Spleen (tissue), 7 donors: ENCODE results near the gene TMEM120B.

Experiments
- CTCF ChIP-seq, 11 experiments: fragments of 200-600 bp in 7 of 11; fragments of 450-650 bp in 4 of 11; sonication (generic) in 4 of 11; IDR thresholded peaks in 8 of 11; conservative IDR thresholded peaks in 3 of 11; 1 replicate in 7 of 11; 2 replicates in 4 of 11; pipeline versions ENCODE4 v1.4.0 to v1.8.0; 2016 to 2021; ENCODE audit warnings: antibody characterized with exemption in 11 of 11, inconsistent platforms in 4 of 11, mild to moderate bottlenecking in 1 of 11
- POLR2A ChIP-seq, 3 donors: fragments of 450-650 bp; IDR thresholded peaks; one replicate each; pipeline ENCODE4 v1.5.1; 2017; ENCODE audit warnings: antibody characterized with exemption in 3 of 3, mild to moderate bottlenecking in 1 of 3
- donor health status: DM: no; HTN: no; CAD: no; lungs with moderate emphysema.
- donor health status: DM: no; HTN: no; CAD: no.
- donor health status: DM: no; HTN: no; CAD: no.

DNA sequence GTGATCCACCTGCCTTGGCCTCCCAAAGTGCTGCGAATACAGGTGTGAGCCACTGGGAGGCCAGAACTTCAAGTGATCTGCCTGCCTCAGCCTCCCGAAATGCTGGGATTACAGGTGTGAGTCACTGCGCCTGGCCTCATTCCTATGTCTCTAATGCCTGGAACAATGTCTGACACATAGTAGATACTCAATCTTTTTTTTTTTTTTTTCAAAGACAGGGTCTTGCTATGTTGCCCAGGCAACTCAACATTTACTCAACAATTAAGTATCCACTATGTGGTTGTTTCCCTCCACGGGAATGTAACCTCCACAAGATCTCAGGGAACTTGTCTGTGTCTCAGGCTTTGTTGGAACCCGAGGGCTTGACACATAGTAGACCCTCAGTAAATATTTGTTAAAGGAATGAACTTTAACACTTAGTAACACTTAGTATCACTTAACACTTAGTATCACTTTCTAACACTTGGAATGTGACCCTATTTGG lies 3.0 kb upstream of the TMEM120B start:
- no peak for TF ChIP-seq CTCF (IDR thresholded peaks at IDR 0.05 in 8 of 11, conservative IDR thresholded peaks at IDR 0.05 in 3 of 11)
- TF ChIP-seq POLR2A (IDR thresholded peaks at IDR 0.05), result no peak
